GM12864 (cell line): ENCODE measurements around the gene SPOUT1.

Source experiments
- DNase-seq: peaks from one replicate; pipeline ENCODE4 v3.0.0-alpha.2; 2011; ENCODE audit warnings: low read depth
- H3K4me3 ChIP-seq: 2 replicates; pipeline ENCODE4 v1.5.1; 2011; ENCODE audit warnings: mild to moderate bottlenecking, low read depth, low read length, control low read depth
- TF ChIP-seq, protein P1 (sequence below): IDR thresholded peaks from 2 replicates; pipeline ENCODE4 v1.5.1; 2011; ENCODE audit warnings: low read depth, mild to moderate bottlenecking, moderate library complexity, low read length, control low read depth, inconsistent platforms; ENCODE audit errors: missing control alignments

Gene SPOUT1

DNA sequence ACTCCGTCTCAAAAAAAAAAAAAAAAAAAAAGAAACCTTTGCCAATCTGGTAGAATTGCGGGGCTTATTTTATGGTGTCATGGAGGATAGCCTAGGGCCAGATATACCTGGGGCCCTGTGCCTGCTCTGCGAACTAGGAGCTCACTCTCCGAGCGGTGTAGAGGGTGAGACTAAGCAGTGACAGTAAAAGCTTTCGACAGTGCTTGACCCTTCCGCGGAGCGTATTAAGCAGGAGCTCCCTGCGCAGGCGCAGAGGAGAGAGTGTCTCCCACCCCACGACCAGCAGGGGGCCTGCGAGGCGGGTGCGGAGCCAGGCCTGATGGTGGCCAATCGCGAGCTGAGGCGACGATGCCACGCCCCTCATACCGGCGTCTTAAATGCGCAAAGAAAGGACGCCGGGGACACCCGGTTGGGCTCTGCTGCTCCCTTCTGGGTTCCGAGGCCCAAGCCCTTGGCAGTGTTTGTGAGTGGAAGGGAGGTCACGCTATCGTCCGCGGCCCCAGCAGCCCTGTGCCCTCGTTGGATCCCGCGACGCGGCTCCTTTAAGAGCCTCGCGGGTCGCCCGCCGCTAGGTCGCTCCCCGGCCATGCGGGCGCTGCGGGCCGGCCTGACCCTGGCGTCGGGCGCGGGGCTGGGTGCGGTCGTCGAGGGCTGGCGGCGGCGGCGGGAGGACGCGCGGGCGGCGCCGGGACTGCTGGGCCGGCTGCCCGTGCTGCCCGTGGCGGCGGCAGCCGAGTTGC lies 11.3 kb downstream of the SPOUT1 start, which contains the start of gene ENDOG:
ENDOG (plus strand) TSS at position 402 of the 740 bp plus-strand sequence; CDS start at position 587, 185 bp downstream.
- peak within 1 kb of the TSS; percentile 65 for H3K4me3 ChIP-seq
- peak; percentile 93 for DNase-seq
- TF ChIP-seq, protein P1, sequence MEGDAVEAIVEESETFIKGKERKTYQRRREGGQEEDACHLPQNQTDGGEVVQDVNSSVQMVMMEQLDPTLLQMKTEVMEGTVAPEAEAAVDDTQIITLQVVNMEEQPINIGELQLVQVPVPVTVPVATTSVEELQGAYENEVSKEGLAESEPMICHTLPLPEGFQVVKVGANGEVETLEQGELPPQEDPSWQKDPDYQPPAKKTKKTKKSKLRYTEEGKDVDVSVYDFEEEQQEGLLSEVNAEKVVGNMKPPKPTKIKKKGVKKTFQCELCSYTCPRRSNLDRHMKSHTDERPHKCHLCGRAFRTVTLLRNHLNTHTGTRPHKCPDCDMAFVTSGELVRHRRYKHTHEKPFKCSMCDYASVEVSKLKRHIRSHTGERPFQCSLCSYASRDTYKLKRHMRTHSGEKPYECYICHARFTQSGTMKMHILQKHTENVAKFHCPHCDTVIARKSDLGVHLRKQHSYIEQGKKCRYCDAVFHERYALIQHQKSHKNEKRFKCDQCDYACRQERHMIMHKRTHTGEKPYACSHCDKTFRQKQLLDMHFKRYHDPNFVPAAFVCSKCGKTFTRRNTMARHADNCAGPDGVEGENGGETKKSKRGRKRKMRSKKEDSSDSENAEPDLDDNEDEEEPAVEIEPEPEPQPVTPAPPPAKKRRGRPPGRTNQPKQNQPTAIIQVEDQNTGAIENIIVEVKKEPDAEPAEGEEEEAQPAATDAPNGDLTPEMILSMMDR, result peak; percentile 99

DNA sequence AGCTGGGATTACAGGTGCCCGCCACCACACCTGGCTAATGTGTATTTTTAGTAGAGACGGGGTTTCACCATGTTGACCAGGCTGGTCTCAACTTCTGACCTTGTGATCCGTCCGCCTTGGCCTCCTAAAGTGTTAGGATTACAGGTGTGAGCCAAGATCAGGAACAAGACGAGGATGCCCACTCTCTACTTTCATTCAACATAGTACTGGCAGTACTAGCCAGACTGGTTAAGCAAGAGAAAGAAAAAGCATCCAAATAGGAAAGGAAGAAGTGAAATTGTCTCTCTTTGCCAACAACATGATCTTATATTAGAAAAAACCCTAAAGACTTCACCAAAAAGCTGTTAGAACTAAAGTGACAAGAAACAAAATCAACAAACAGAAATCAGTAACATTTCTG lies 18.7 kb downstream of the SPOUT1 start:
- no peak overlapping the region for H3K4me3 ChIP-seq
- DNase-seq, result no peak
- TF ChIP-seq, protein P1, result no peak

DNA sequence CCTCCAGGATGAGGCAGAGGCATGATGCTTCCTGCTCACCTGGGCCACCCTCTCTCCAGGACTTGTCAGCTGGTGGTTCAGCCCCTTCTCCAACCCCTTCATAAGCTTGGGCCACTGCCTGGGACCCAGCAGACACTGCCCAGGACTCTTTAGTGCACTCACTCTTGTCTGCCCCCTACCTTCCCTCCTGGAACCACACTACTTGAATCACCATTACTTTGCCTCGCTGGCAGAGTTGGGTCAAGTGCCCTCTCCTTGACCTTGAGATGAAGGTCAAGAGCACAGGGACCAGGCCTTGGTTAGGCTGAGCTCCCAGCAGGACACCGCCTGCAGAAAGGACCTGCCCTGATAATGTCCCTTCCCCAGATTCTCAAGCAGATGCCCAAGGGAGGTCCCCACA lies 19.8 kb downstream of the SPOUT1 start:
- DNase-seq, result no peak
- no peak overlapping the region for H3K4me3 ChIP-seq
- TF ChIP-seq, protein P1, result peak; percentile 12

DNA sequence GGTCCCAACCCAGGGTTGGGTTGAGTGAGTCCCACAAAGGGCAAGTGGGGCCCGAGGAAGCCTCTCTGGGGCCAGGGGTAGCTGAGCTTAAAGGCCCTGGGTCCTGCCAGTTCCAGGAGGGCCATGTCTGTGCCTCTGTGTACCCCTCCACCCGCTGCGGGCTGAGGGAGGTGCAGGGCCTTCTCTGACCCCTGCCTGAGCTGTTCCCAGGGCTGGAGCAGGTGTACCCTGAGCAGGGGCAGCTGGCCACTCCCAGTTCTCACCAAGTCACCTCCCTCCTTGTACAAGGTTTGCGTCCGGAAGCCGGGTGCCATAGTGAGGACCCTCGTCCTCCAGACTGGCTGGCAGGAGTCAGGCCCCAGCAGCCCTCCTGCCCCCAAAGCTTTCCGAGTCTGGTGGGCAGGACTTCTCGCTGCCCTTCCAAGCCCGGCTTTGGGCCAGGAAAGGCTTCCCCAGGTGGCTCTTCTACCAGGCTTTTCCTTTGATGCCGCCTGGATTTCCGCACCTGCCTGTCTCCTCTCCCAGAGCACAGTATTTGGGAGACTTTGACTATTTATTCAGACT lies 20.5 kb downstream of the SPOUT1 start:
- TF ChIP-seq, protein P1, result no peak
- no peak for DNase-seq
- no peak overlapping the region for H3K4me3 ChIP-seq

DNA sequence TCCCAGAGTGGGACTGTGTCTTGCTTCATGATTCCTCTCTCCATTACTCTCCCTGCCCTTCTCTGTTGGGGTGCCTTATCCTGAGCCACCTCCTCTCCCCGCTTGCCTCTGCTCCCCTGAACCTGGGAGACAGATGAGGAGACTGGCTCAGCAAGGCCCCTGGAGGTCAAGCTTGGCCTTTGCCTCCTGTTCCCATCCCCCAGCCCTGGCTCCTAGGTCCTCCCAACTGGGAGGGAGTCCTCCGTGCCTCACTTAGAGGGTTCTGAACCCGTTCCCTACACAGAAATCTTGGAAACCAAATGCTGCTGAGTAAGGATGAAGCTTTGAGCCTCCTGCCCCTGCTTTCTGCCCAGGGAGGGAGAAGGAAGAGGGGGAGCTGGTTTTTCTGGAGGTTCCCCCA lies 21.1 kb downstream of the SPOUT1 start:
- H3K4me3 ChIP-seq, result no peak overlapping the region
- TF ChIP-seq, protein P1, result no peak
- no peak for DNase-seq

DNA sequence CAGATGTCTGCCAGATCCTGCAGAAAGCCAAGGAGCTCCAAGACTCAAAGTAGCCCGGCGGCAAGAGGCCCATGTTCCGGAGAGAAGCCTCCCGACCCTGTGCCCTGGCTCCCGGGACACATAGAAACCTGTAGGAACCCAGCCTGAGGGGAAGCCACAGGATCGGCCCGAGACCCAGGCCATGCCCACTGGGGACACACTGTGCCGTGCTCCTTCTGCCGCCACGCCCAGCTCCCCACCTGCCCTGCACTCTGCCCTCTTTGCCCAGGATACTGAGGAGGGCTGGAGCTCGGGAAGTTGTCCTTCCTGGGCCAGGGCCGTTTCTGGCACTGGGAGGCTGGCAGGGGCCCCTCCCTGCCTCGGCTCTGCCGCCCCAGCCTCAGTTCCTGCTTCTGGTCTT lies 21.8 kb downstream of the SPOUT1 start:
- no peak overlapping the region for H3K4me3 ChIP-seq
- TF ChIP-seq, protein P1, result no peak
- no peak for DNase-seq
